ENCODE data around the gene FRY. TPM values are rescaled to one million over a fixed set of nuclear protein-coding genes. Genes with fewer than 3 reads are reported as not detected.
A peak's percentile ranks its signal among the peaks of the same experiment; 100 is the strongest.

FRY gene
- total and polyA plus RNA-seq, 2 of the 13 experiments (the other 11 are each of a cell fraction or from before 2014, with no cell fraction given): 8.2 to 13.1 TPM

DNA sequence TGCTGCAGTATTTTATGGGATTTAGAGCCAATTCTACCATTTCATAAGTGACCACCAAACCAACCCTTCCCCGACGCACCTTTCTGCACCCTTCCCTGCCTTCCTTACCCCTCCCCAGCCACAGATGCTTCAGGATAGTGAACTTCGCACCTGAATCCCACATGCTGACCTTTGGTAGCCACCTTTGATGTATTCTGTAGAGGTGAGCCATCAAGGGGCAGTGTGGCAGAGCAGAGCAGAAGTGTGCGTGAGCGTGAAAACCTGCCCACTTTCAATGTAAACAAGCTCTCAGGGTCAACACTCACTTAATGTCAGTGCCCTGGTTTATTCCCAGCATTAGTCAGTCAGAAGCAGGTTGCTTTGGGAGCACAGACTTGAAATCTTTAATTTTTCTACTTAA lies 107.7 kb downstream of the FRY start (continued):
- no peak for TF ChIP-seq TIGD3 (CRISPR knock-in tag; IDR thresholded peaks at IDR 0.05; ENCODE audit: borderline replicate concordance)
- no peak for TF ChIP-seq ZNF138 (CRISPR knock-in tag; IDR thresholded peaks at IDR 0.05; ENCODE audit: low read depth)
- no peak for TF ChIP-seq PLSCR1 (CRISPR knock-in tag; IDR thresholded peaks at IDR 0.05; ENCODE audit: borderline replicate concordance)
- peak; percentile 68; the same call in 1 of the 2 replicates for TF ChIP-seq PHF21A (CRISPR knock-in tag; IDR thresholded peaks at IDR 0.05)
- no peak for TF ChIP-seq AKNA (CRISPR knock-in tag; IDR thresholded peaks at IDR 0.05; ENCODE audit: borderline replicate concordance)
- no peak for TF ChIP-seq ATRX (CRISPR knock-in tag; IDR thresholded peaks at IDR 0.05; ENCODE audit: borderline replicate concordance)
- TF ChIP-seq YEATS4 (CRISPR knock-in tag; IDR thresholded peaks at IDR 0.05; ENCODE audit: borderline replicate concordance): peak; percentile 52; the same call in 1 of the 2 replicates
- peak; percentile 46; the same call in 1 of the 2 replicates for TF ChIP-seq SIX1 (CRISPR knock-in tag; IDR thresholded peaks at IDR 0.05; ENCODE audit: borderline replicate concordance)
- TF ChIP-seq ZNF7 (CRISPR knock-in tag; IDR thresholded peaks at IDR 0.05): no peak
- TF ChIP-seq SMARCC2 (IDR thresholded peaks at IDR 0.05): no peak
- TF ChIP-seq JUNB (CRISPR knock-in tag; IDR thresholded peaks at IDR 0.05; ENCODE audit: borderline replicate concordance): no peak; the same call in 1 of the 2 replicates
- TF ChIP-seq SRF (IDR thresholded peaks at IDR 0.05; ENCODE audit: low read depth, low read length): no peak
- 0 out of 2 replicates have a peak, but pooled peaks have one; percentile 36 for TF ChIP-seq ZNF720 (CRISPR knock-in tag; IDR thresholded peaks at IDR 0.05)
- no peak for TF ChIP-seq ZNF569 (CRISPR knock-in tag; IDR thresholded peaks at IDR 0.05; ENCODE audit: borderline replicate concordance)
- TF ChIP-seq TCF12 (IDR thresholded peaks at IDR 0.05): no peak
- no peak for TF ChIP-seq TCF12 (CRISPR knock-in tag; IDR thresholded peaks at IDR 0.05)
- TF ChIP-seq ZNF839 (CRISPR knock-in tag; IDR thresholded peaks at IDR 0.05; ENCODE audit: borderline replicate concordance): no peak
- TF ChIP-seq, protein P1, sequence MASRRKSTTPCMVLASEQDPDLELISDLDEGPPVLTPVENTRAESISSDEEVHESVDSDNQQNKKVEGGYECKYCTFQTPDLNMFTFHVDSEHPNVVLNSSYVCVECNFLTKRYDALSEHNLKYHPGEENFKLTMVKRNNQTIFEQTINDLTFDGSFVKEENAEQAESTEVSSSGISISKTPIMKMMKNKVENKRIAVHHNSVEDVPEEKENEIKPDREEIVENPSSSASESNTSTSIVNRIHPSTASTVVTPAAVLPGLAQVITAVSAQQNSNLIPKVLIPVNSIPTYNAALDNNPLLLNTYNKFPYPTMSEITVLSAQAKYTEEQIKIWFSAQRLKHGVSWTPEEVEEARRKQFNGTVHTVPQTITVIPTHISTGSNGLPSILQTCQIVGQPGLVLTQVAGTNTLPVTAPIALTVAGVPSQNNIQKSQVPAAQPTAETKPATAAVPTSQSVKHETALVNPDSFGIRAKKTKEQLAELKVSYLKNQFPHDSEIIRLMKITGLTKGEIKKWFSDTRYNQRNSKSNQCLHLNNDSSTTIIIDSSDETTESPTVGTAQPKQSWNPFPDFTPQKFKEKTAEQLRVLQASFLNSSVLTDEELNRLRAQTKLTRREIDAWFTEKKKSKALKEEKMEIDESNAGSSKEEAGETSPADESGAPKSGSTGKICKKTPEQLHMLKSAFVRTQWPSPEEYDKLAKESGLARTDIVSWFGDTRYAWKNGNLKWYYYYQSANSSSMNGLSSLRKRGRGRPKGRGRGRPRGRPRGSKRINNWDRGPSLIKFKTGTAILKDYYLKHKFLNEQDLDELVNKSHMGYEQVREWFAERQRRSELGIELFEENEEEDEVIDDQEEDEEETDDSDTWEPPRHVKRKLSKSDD (CRISPR knock-in tag; IDR thresholded peaks at IDR 0.05; ENCODE audit: low read depth): no peak
- TF ChIP-seq ZNF792 (CRISPR knock-in tag; IDR thresholded peaks at IDR 0.05): no peak; the same call in 1 of the 2 replicates
- TF ChIP-seq ZNF253 (CRISPR knock-in tag; IDR thresholded peaks at IDR 0.05; ENCODE audit: borderline replicate concordance): no peak
- TF ChIP-seq MIXL1 (CRISPR knock-in tag; IDR thresholded peaks at IDR 0.05): peak; percentile 90
- TF ChIP-seq ELF1 (CRISPR knock-in tag; IDR thresholded peaks at IDR 0.05): 0 out of 2 replicates have a peak, but pooled peaks have one; percentile 29

All from HepG2 (cell line).